Naive thymus-derived CD8-positive, alpha-beta T cell (primary cell): ENCODE results near the gene CORO6. TPM values are rescaled to one million over a fixed set of nuclear protein-coding genes. Genes with fewer than 3 reads are reported as not detected.

Experiments
- polyA plus RNA-seq, 3 donors: library from polyadenylated mRNA; unstranded; fragments of 300-500 nt; fragmentation: Illumina TruSeq; gene quantifications; one replicate each; pipeline ENCODE4 v1.2.3, GENCODE V29; 2021
- total RNA-seq, 8 experiments: library from RNA in 2 of 8; stranded (reverse) in 2 of 8; gene quantifications; one replicate each; pipeline ENCODE4 v1.2.3 and lab custom pipeline; 2021 to 2026

Gene CORO6
- total and polyA plus RNA-seq, 5 experiments from 2014 or later, result 0.22 to 2.2 (median 1.0) TPM; not detected in 1

Other genes with a start within 250 kb of the CORO6 start
- 10 to 100 TPM; 62.2 to 63.8 TPM for gene TAOK1, start 232.5 kb downstream of the CORO6 start, total RNA-seq
- gene TAOK1, start 232.5 kb downstream of the CORO6 start, polyA plus RNA-seq, result 1 to 10 TPM; 2.4 to 3.5 (median 3.1) TPM
- gene ABHD15, start 55.9 kb downstream of the CORO6 start, total RNA-seq, result 10 to 100 TPM; 13.4 to 13.8 TPM
- 1 to 10 TPM; 4.2 to 8.9 (median 7.1) TPM for gene ABHD15, start 55.9 kb downstream of the CORO6 start, polyA plus RNA-seq
- gene TP53I13, start 54.2 kb downstream of the CORO6 start, total RNA-seq, result 10 to 100 TPM; 79.3 to 89.5 TPM
- 10 to 100 TPM; 22.7 to 26.8 (median 25.5) TPM for gene TP53I13, start 54.2 kb downstream of the CORO6 start, polyA plus RNA-seq
- 10 to 100 TPM; 51.6 to 58.2 TPM for gene GIT1, start 33.3 kb downstream of the CORO6 start, total RNA-seq
- 10 to 100 TPM in 1 of 3 donors, 1 to 10 TPM in 2; 4.4 to 27.7 (median 6.7) TPM for gene GIT1, start 33.3 kb downstream of the CORO6 start, polyA plus RNA-seq
- 1 to 10 TPM; 2.3 to 3.7 TPM for gene ANKRD13B, start 29.8 kb downstream of the CORO6 start, total RNA-seq
- under 1 TPM in 2 of 3 donors, not detected in 1; 0.25 to 0.32 TPM for gene ANKRD13B, start 29.8 kb downstream of the CORO6 start, polyA plus RNA-seq